Osteoblast (primary cell): ENCODE data around the gene NME4. TPM values are rescaled to one million over a fixed set of nuclear protein-coding genes. Genes with fewer than 3 reads are reported as not detected.
A peak's percentile ranks its signal among the peaks of the same experiment; 100 is the strongest.
"Not testable (repeated sequence)": the region's sequence is repeated elsewhere in the genome, so short reads cannot be mapped to it uniquely, and the experiment has no call there.

Experiments
- DNase-seq: peaks from one replicate; pipeline ENCODE4 v3.0.0; 2011; ENCODE audit warnings: low spot score, mixed read lengths; ENCODE audit not compliant: insufficient read length; ENCODE audit errors: missing footprints
- H2AFZ ChIP-seq: 2 replicates; pipeline ENCODE4 v1.6.0; 2011; ENCODE audit warnings: mild to moderate bottlenecking, low read length
- H3K27ac ChIP-seq: 2 replicates; pipeline ENCODE4 v1.5.1; 2011; ENCODE audit warnings: mild to moderate bottlenecking, low read depth, low read length, moderate library complexity
- H3K27me3 ChIP-seq: 2 replicates; pipeline ENCODE4 v1.6.0; 2012; ENCODE audit warnings: mild to moderate bottlenecking, control low read depth, inconsistent platforms, low read length, moderate library complexity; ENCODE audit not compliant: insufficient read depth
- H3K36me3 ChIP-seq: 2 replicates; pipeline ENCODE4 v1.5.1; 2011; ENCODE audit warnings: mild to moderate bottlenecking, low read length, control low read depth, moderate library complexity; ENCODE audit not compliant: insufficient read depth
- H3K4me1 ChIP-seq: 2 replicates; pipeline ENCODE4 v1.5.1; 2011; ENCODE audit warnings: mild to moderate bottlenecking, low read length, control low read depth, moderate library complexity; ENCODE audit not compliant: insufficient read depth
- H3K4me2 ChIP-seq: 2 replicates; pipeline ENCODE4 v1.6.0; 2011; ENCODE audit warnings: mild to moderate bottlenecking, low read length; ENCODE audit not compliant: insufficient read depth
- H3K4me3 ChIP-seq: fragments of 200-600 bp; sonication (generic); 3 replicates; pipeline ENCODE4 v1.5.1; 2012; ENCODE audit warnings: mild to moderate bottlenecking, low read length, inconsistent platforms; ENCODE audit not compliant: insufficient read depth
- H3K79me2 ChIP-seq: 2 replicates; pipeline ENCODE4 v1.6.0; 2012; ENCODE audit warnings: mild to moderate bottlenecking, low read length, control low read depth, inconsistent platforms; ENCODE audit not compliant: insufficient read depth
- H3K9me3 ChIP-seq: 2 replicates; pipeline ENCODE4 v1.5.1; 2011; ENCODE audit warnings: low read depth, low read length, control low read depth
- H4K20me1 ChIP-seq: 2 replicates; pipeline ENCODE4 v1.6.0; 2012; ENCODE audit warnings: mild to moderate bottlenecking, low read length, control low read depth; ENCODE audit not compliant: insufficient read depth
- total RNA-seq: library from RNA; depleted of rRNA; stranded (reverse); fragments of >200 nt; gene quantifications from 2 replicates; pipeline ENCODE4 v1.2.3, GENCODE V29; 2012
- TF ChIP-seq, protein P1 (sequence below): IDR thresholded peaks from 2 replicates; pipeline ENCODE4 v1.5.1; 2011; ENCODE audit warnings: mild to moderate bottlenecking, low read depth, low read length, moderate library complexity; ENCODE audit errors: extremely low read depth

Gene NME4
- total RNA-seq, 1 donor = 83.6 TPM

DNA sequence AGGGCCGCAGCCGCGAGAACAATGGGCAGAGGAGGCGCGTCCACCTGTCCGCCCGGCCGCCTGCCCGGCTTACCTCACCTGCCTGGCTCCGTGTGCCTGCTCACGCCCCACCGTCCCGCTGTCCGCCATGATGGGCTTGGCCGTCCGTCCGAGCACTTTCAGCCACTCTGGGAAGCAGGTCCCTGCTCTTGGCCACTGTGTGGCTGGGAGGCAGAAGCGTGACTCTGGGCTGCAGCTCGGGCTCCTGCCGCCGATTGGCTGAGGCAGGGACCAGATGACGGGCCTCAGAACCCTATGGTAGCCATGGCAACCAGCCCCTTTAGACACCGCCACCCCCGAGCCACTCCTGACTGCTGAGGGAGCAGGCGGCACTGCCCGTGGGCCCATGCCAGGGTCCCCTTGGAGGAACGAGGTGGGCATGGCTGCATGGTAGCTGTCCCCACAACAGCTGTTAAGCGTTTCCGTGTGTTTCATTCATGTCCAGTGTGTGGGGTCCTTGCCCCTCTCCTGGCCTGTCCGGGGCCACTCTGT lies 35.6 kb upstream of the NME4 start:
- H3K4me3 ChIP-seq = no peak overlapping the region
- no peak for DNase-seq
- no peaks in the 10 kb centered on the region for H3K36me3 ChIP-seq
- H4K20me1 ChIP-seq = no peaks in the 10 kb centered on the region
- no peaks in the 10 kb centered on the region for H3K79me2 ChIP-seq
- H2AFZ ChIP-seq = no peak overlapping the region
- no peaks in the 10 kb centered on the region for H3K4me1 ChIP-seq
- TF ChIP-seq, protein P1, sequence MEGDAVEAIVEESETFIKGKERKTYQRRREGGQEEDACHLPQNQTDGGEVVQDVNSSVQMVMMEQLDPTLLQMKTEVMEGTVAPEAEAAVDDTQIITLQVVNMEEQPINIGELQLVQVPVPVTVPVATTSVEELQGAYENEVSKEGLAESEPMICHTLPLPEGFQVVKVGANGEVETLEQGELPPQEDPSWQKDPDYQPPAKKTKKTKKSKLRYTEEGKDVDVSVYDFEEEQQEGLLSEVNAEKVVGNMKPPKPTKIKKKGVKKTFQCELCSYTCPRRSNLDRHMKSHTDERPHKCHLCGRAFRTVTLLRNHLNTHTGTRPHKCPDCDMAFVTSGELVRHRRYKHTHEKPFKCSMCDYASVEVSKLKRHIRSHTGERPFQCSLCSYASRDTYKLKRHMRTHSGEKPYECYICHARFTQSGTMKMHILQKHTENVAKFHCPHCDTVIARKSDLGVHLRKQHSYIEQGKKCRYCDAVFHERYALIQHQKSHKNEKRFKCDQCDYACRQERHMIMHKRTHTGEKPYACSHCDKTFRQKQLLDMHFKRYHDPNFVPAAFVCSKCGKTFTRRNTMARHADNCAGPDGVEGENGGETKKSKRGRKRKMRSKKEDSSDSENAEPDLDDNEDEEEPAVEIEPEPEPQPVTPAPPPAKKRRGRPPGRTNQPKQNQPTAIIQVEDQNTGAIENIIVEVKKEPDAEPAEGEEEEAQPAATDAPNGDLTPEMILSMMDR = no peak
- H3K4me2 ChIP-seq = no peak overlapping the region
- H3K9me3 ChIP-seq = no peaks in the 10 kb centered on the region
- H3K27me3 ChIP-seq = peaks cover 8% of the 10 kb centered on the region
- no peak overlapping the region for H3K27ac ChIP-seq

DNA sequence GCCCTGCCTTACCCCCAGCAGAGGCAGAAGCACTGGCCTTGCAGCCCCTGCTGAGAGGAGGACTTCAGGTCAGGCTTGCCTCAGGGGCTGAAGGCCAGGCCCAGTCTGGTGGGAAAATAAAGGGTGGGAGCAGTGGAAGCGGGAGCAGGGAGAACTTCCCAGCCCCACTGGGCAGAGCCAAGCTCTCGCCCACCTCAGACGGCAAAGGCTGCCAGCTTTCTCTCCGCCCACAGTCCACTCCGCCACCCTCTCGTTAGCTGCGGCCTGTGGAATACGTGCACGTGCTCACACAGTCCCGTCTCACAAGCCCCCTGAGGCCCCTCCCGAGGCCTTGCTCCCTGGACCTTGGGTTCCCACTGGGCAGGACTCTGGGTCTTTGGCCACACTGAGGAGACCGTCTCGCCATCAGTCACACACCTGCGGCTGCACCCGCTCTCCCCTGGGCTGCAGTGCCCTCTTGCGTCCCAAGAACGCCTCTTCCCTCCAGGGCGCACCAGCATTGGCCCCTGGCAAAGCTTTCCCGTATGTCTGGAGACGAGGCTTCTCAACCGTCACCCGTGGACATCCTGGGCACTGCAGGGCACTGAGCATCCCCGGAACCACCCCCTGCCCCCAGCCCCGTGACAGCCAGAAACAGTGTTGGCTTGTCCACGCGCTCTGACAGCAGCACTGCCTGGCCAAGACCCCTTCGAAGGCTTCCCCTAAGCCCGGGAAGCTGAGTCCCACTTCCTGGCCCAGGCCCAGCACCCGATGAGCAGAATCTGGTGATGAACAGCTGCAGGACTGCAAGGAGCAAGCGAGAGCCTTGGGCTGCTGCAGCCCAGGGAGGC lies 34.9 kb upstream of the NME4 start:
- Histone ChIP-seq H3K4me3 (no peak overlapping the region), H3K36me3 (peaks cover 3% of the 10 kb centered on the region), H3K9me3 (no peaks in the 10 kb centered on the region), H3K4me1 (no peaks in the 10 kb centered on the region), H2AFZ (peak overlapping the region; percentile 1), H3K27ac (no peak overlapping the region), H4K20me1 (no peaks in the 10 kb centered on the region), H3K79me2 (no peaks in the 10 kb centered on the region), H3K27me3 (peaks cover 8% of the 10 kb centered on the region), H3K4me2 (no peak overlapping the region)
- peak; percentile 100 for DNase-seq
- TF ChIP-seq, protein P1 = peak; percentile 66

DNA sequence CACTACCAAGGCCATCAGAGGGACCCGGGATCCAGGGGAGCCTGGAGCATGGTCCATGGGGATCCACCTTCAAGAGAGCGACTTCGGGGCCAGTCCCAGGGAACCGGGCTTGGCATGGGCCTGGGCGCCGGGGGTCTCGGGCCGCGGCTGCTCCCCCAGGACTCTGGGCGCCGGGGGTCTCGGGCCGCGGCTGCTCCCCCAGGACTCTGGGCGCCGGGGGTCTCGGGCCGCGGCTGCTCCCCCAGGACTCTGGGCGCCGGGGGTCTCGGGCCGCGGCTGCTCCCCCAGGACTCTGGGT lies 34.3 kb upstream of the NME4 start:
- H3K27me3 ChIP-seq, H3K79me2 ChIP-seq, H4K20me1 ChIP-seq, H3K27ac ChIP-seq, H3K4me1 ChIP-seq, H3K4me2 ChIP-seq, H2AFZ ChIP-seq, H3K4me3 ChIP-seq, H3K36me3 ChIP-seq, DNase-seq, H3K9me3 ChIP-seq: not testable (repeated sequence)

DNA sequence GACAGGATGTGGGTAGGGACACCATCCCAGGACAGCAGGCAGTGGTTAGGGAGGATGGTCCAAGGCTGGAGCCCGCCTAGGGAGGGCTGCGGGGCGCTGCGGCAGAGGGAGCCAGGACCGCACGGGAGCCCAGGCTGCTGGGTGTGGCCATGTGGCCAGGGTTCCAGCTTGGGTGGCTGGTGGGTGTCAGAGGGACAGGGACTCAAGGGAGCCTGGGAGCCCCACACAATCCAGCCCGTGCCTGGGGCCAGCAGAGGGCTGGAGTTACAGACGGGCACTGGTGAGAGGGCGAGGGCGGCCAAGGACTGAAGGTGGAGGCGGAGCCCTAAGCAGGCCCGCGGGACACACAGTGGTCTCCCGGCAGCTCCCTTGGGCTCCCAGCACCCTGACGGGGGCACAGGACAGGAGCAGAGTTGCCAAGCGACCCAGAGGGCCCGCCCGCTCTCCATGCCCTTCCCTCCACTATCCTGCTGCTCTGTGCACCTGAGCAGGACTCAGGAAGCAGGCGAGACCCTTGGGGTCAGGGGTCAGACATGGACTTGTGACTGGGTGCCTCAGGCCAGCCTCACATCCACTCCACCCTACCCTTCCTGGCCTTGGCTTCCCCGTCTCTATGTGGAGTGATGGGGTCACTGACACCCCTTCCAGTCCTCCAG lies 33.8 kb upstream of the NME4 start:
- Histone ChIP-seq H2AFZ (no peak overlapping the region), H3K9me3 (no peaks in the 10 kb centered on the region), H4K20me1 (no peaks in the 10 kb centered on the region), H3K4me1 (no peaks in the 10 kb centered on the region), H3K27me3 (peaks cover 8% of the 10 kb centered on the region), H3K79me2 (no peaks in the 10 kb centered on the region), H3K4me2 (no peak overlapping the region), H3K4me3 (no peak overlapping the region), H3K36me3 (peaks cover 14% of the 10 kb centered on the region), H3K27ac (no peak overlapping the region)
- TF ChIP-seq, protein P1 = no peak
- peak; percentile 90 for DNase-seq
